NCI-H1436 treated with DMSO at 0.1 percent for 48 hours (cell line): Measurements from ENCODE around the gene TMEM59.
"Not testable (repeated sequence)": the region's sequence is repeated elsewhere in the genome, so short reads cannot be mapped to it uniquely, and the experiment has no call there.

Source experiments
- DNase-seq: peaks from one replicate; lab custom pipeline; 2025; lab: John Stamatoyannopoulos, UW

Gene TMEM59

DNA sequence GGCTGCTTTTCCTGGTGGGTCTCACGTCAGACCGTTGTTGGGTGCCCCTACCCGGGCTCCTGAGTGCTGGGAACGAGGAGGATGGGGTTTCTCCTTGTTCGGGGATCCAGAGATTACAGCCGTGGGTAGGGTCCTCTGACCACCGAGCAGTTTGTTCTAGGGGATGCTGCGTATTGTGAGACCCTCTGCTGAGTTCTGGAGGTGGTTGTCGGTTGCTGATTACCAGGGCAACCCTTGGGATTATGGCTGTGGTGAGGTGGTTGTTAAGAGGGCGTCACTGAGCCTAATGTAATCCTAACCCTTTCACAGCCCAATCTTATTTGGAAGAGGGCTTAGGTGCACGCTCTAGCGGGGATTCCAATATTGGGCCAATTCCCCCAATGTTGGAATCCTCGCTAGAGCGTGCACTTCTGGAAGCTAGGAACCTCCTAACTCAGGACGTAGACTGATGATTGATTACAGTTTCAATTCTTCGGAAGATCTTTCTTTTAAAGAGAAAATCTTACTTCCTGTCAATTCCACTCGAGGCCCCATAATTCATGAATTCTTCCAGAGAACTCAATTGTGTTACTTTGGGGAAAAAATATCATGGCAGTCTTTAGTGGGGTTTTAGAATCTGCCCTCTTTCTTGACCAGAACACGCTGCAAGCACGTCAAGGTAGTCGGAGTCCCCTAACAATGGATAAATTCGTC is 887 bp upstream of the TMEM59 start:
- no peak for DNase-seq

DNA sequence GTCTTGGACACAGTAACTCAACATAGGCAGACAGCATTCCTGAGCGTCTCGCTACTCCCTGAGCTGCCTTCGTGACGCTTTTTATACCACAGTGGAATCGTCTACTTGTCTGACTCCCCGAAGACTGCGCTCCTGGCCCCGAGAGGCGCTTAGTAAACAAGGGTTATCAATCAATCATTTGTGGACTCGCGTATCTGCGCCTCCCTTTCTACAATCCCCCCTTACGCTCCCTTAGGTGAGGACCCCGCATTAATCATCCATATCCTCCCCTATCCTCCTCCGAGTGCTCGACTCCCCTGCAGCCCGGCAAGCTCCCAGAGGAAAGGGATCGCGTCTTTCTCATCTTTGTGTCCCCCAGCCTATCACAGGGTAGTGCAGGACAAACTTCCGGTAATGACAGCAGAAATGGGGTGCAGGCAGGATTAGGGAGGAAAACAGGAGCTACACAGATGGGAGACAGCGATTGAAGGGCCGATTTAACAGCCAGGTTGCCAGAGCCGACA is 522 bp downstream of the TMEM59 start:
- DNase-seq: no peak

DNA sequence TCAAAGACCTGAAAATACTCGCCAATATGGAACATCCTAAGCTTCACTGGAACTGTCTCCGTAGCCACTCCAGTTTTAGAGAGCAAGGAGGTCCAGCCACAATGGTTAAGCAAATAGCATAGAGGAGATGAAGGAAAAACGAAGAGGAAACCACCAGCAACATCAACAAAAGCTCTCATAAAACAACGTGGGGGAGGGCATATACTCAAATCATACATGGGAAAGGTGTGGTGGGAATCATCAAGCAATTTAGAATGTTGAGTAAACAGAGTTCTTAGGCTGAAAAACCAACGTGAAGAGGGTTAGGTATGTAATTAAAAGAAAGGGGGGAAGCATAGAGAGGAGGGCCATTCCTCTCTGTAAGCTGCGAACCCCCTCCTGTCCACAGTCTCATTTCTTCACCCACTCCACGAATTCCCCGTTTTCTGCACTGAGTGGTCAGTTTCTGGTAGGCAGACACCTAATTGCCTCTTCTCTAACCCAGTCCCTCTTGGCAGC is 1.0 kb downstream of the TMEM59 start:
- DNase-seq: no peak

DNA sequence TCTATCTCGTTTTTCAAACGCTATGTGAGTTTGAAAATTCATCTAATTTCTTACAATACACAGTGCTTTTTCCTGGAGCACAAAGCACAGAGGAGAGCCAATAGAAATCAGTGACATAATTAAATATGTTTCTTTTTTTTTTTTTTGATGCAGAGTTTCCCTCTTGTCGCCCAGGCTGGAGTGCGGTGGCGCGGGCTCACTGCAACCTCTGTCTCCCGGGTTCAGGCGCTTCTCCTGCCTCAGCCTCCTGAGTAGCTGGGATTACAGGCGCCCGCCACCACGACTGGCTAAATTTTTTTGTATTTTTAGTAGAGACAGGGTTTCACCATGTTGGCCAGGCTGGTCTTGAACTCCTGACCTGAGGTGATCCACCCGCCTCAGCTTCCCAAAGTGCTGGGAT is 2.6 kb downstream of the TMEM59 start:
- not testable (repeated sequence) for DNase-seq

- no peak for DNase-seq
These were observed 5.4 kb downstream of the TMEM59 start for GRCh38 chr1:54047384-54048305.

DNA sequence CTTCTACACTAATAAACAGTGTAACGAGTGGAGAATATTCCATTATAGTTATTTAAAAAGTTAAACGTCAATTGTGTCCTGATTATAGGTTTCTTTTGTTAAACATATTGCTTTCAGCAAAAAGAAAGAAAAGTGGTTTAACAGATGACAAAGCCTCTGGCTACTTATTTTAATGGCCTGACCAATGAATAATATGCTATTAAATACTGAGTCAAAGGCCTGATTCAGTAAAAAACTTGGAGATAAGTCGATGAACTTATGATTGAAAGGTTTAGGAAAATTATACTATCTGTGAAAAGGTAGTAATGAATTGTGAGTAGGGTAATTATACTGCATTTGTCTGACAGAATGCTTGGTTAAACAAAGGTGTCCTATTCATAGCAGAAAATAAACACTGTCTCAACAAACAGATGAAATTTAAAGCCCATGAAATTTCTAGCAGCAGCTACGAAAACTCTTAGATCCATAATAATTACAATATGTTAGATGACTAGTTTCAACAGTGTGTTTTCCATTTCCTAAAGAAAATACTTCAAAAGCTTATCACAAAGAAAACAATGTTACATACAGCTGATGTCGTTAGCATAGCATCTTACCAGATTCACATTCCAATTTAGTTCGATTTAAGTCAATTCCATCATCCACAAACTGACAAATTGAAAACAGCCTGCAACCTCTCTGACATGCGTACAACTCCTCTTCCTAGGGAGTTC is 6.2 kb downstream of the TMEM59 start:
- no peak for DNase-seq

- no peak for DNase-seq
These were observed 7.5 kb downstream of the TMEM59 start for GRCh38 chr1:54045496-54045895.

DNA sequence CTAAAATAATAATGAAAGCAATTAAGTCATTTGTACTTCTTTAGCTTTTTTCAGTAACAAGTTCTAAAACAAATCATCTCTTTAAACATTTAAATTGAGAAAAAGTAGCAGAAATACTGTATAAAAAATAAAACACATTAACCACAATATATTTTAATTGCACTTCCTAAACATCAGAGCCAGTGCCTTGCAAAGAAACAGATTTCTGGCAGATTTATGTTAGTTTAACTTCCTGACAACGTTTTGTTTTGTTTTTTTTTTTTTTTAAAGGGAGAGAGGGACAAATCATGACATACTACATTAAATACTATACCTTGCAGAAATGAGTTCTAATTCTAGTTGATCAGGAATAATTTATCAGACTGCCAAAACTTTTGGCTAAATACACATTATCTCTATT is 11.2 kb downstream of the TMEM59 start:
- no peak for DNase-seq

DNA sequence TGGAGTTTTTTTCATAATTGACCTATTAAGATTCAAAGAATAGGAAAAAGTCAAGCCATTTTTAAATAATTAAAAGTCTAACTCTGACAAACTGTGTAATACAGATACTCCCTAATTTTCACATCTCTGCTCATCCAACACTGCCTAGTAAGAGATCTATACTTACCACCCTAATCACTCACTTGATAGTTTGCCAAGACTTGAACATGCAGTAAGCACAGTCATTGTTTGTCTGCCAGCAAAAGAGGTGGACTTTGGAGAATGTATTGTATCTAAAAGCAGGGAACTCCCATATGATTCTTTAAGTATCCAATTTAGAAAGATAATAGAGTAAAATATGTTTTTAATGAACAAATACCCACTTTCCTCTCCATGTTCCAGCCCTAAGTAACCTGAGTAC is 15.5 kb downstream of the TMEM59 start:
- DNase-seq: no peak

- DNase-seq: no peak
These were observed 24.4 kb downstream of the TMEM59 start for GRCh38 chr1:54028306-54029251.

GRCh38 chr1:54027848-54028247 is 25.2 kb downstream of the TMEM59 start:
- no peak for DNase-seq

- not testable (repeated sequence) for DNase-seq
These were observed 28.2 kb downstream of the TMEM59 start for GRCh38 chr1:54024811-54025210.

- DNase-seq: no peak
These were observed 28.6 kb downstream of the TMEM59 start for GRCh38 chr1:54024358-54024757.

- not testable (repeated sequence) for DNase-seq
These were observed 33.3 kb downstream of the TMEM59 start for GRCh38 chr1:54019562-54020176.

DNA sequence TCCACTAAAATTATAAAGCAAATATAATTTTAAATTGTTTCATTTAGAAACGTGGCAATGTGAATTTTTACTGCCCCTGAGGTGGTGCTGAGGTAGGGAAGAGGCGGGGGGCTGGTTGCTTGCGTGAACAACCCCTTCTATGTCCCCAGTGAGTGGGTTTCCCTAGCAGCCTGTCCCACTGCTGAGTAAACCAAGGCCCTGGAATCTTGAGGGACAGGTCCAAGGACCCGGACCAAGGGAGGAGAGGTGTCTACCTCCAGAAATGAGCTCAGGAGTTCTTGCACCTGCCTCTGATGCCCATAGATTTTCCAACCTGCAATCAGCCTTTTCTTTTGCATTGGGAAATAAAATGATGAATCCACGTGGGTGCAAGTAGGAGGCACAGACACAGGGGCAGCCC is 34.4 kb downstream of the TMEM59 start:
- DNase-seq: no peak

GRCh38 chr1:54017979-54018378 is 35.0 kb downstream of the TMEM59 start, which contains the start of gene LDLRAD1:
LDLRAD1 (minus strand) TSS chr1:54018186; CDS start chr1:54018112, 74 bp downstream.
- no peak for DNase-seq

DNA sequence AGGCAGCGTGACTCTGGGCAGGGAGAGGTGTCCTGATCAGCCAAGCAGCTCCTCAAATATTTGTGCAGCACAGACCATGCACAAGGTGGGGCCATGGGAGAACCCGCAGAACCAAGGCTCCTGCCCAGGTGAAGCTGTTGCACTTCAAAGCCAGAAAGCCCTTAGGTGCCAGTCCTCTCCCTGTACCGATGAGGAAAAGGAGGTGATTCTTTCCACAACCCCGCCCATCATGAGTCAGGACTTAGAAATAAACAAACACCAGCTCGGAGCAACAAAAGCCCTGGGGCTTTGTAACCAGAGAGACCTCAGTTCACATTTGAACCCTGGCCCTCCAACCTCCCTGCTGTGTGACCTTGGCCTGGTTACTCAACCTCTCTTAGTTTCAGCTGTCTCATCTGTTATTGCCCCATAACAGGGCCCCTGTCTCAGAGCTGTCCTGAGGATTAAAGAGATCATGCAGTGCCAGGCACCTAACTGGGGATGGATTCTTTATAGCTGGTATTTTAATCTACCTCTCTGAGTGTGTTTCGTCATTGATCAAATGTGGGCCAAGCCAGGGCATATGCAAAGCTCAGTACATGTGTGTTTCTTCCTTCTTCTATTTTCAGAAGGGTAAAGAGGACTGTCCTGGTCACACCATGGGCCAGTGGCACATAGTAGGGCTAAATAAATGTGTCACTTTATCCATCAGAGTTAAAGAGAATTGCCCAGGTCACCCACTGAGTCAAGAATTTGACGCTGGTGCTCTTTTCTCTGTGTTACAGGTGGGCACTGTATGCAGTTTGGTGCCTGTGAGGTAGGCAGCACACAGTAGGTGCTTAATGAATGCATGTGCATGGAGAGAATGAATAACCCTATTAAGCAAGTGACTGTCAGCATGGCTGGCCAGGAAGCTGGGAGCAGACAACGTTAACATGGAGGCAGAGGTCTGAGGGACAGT is 36.4 kb downstream of the TMEM59 start:
- DNase-seq: no peak

DNA sequence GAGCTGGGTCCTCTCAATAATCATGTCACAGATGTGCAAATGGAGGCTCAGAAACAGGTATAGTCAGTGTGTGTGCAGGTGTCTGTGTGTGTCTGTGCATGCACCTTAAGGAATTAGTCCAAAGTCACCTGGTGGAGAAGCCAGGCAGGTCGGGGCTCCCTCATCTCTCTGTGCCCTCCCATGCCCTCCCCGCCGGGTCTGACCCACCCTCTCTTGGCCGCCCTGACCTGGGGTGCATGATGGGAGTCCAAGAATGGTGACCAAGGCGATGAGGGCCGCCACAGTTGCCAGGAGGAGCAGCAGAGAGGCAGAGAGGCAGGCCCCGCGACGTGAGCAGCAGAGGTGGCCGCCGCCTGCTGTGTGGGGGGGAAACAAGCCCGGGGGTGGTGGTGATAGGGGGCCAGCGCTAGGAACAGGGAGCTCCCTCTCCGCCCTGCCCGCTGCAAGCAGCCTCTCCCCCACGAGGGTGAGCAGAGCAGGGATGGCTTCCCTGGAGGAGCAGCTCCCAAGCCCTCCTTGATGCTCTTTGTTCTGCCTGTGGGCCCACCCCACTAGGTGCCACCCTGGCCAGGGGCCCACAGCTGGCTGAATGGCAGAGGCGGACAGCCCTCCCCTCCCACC is 38.9 kb downstream of the TMEM59 start:
- DNase-seq: no peak
